Urinary bladder (tissue), 4 donors: Measurements from ENCODE around the gene MAGEE2. TPM values are rescaled to one million over a fixed set of nuclear protein-coding genes. Genes with fewer than 3 reads are reported as not detected.
"Not testable (repeated sequence)": the region's sequence is repeated elsewhere in the genome, so short reads cannot be mapped to it uniquely, and the experiment has no call there.

ENCODE experiments used
- DNase-seq: peaks from one replicate; pipeline ENCODE4 v3.0.0-alpha.2; 2015; ENCODE audit errors: extremely low spot score
- H3K27ac ChIP-seq: one replicate; pipeline ENCODE4 v1.5.1; 2013; ENCODE audit warnings: low read depth, mild to moderate bottlenecking, moderate library complexity
- H3K36me3 ChIP-seq: one replicate; pipeline ENCODE4 v1.6.1; 2013; ENCODE audit warnings: mild to moderate bottlenecking, moderate library complexity; ENCODE audit not compliant: insufficient read depth
- H3K4me1 ChIP-seq: one replicate; pipeline ENCODE4 v1.6.1; 2013; ENCODE audit warnings: mild to moderate bottlenecking, moderate library complexity; ENCODE audit not compliant: insufficient read depth
- H3K4me3 ChIP-seq: one replicate; pipeline ENCODE4 v1.5.1; 2013; ENCODE audit warnings: low read depth, low read length
- whole genome bisulfite sequencing: extraction: QIAGEN DNeasy Blood & Tissue Kit; methylation state at CpG from one replicate; pipeline ENCODE4 v1.1.7; 2013; 5-methylcytosine and 5-hydroxymethylcytosine counted together
- polyA plus RNA-seq: library from polyadenylated mRNA; stranded (reverse); fragments of 200-250 nt; gene quantifications from one replicate; pipeline ENCODE4 v1.2.3, GENCODE V29; 2013
- total RNA-seq: library from RNA; depleted of rRNA; stranded (reverse); fragments of >200 nt; gene quantifications from one replicate; pipeline ENCODE4 v1.2.3, GENCODE V29; 2014
- donor health status: healthy with polysubstance abuse.
- donor health status: healthy.

The MAGEE2 gene, protein sequence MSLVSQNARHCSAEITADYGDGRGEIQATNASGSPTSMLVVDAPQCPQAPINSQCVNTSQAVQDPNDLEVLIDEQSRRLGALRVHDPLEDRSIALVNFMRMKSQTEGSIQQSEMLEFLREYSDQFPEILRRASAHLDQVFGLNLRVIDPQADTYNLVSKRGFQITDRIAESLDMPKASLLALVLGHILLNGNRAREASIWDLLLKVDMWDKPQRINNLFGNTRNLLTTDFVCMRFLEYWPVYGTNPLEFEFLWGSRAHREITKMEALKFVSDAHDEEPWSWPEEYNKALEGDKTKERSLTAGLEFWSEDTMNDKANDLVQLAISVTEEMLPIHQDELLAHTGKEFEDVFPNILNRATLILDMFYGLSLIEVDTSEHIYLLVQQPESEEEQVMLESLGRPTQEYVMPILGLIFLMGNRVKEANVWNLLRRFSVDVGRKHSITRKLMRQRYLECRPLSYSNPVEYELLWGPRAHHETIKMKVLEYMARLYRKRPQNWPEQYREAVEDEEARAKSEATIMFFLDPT
- total RNA-seq (0.74 TPM), polyA plus RNA-seq (0.35 TPM)

DNA sequence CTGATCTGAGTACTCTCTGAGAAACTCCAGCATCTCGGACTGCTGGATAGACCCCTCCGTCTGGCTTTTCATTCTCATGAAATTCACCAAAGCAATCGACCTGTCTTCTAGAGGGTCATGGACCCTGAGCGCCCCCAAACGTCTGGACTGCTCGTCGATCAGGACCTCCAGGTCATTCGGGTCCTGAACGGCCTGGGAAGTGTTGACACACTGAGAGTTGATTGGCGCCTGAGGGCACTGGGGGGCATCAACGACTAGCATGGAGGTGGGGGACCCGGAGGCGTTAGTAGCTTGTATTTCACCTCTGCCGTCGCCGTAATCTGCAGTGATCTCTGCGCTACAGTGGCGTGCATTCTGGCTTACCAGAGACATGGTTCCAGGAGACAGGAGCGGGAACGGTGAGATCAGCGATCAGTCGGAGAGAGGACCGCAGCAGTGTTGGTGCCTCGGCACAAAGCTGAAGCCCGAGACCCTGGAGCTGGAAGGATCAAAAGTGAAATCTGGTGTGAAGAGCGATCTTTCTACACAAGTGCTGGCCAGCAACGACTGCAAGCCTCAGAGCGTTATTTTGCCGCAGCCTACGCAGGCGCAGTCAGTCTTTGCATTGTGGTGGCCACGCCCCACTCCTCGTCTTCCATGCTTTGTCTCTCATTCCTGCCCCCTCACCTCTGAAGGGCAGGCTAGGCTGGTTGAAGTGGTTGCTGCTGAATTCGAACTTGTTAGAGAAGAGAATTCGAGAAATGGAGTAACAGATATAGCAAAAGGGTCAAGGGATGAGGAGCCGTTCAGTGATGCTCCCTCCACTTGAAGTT, at the start of gene MAGEE2:
TSS of gene MAGEE2 (minus strand) at position 575 of the 812 bp plus-strand sequence. CDS start at position 372, 203 bp downstream.
- H3K36me3 ChIP-seq = no peaks in the 10 kb centered on the region
- no peak within 1 kb of the TSS for H3K27ac ChIP-seq
- no peaks in the 10 kb centered on the region for H3K4me1 ChIP-seq
- 18% methylated on average over 36 of the region's 36 CpGs for WGBS
- no peak for DNase-seq
- H3K4me3 ChIP-seq = no peak within 1 kb of the TSS

DNA sequence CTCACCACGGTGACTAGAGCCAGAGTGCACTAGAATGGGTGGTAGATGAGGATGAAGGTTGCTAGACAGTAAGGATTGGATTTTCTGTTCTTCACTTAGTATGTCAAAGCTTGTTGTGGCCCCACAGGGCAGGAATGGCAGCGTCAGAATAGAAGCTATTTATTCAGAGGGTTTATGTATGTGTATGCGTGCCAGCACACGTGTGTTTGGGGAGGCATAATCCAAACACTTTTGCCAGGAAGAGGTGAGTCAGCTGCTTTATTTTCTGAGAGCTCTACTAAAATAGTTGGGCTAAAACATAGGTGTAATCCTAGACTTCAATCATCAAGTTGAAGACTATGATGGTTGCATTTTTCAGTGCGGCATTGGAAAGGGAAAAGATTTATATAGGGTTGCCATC, 1.2 kb upstream of the MAGEE2 start:
- 79% methylated on average over 5 of the region's 5 CpGs for WGBS
- Histone ChIP-seq H3K4me1 (no peaks in the 10 kb centered on the region), H3K36me3 (no peaks in the 10 kb centered on the region), H3K27ac (no peak overlapping the region), H3K4me3 (no peak overlapping the region)
- DNase-seq = no peak

DNA sequence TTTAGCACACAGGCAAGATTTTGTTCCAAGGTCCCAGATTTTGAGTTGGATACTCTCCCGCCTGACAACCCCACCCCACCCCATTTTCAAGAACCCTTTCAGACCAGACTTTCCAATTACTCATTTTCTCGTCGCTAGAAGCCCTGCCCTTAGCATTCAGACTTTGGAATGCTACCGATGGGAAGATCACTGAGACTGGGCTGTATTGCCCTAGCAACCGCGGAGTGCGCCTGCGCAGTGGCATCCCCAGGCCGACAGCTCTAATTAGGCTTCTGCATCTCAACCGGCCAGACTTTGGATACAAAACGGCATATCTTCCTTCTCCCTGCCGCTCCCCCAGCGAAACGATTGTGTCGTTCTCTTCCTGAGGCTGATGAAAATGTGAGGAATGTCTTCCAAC, 3.4 kb downstream of the MAGEE2 start:
- WGBS = 23% methylated on average over 15 of the region's 15 CpGs
- Histone ChIP-seq H3K36me3 (no peaks in the 10 kb centered on the region), H3K4me3 (no peak overlapping the region), H3K4me1 (no peaks in the 10 kb centered on the region), H3K27ac (no peak overlapping the region)
- no peak for DNase-seq

DNA sequence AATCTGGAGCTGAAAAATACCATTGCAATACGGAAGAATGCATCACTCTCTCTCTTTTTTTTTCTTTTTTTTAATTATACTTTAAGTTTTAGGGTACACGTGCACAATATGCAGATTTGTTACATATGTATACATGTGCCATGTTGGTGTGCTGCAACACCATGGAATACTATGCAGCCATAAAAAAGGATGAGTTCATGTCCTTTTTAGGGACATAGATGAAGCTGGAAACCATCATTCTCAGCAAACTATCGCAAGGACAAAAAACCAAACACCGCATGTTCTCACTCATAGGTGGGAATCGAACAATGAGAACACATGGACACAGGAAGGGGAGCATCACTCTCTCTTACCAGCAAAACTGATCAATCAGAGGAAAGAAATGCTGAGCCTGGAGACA, 17.0 kb downstream of the MAGEE2 start:
- not testable (repeated sequence) for DNase-seq, H3K27ac ChIP-seq, H3K4me3 ChIP-seq, H3K36me3 ChIP-seq, H3K4me1 ChIP-seq
- 86% methylated on average over 4 of the region's 5 CpGs for WGBS

DNA sequence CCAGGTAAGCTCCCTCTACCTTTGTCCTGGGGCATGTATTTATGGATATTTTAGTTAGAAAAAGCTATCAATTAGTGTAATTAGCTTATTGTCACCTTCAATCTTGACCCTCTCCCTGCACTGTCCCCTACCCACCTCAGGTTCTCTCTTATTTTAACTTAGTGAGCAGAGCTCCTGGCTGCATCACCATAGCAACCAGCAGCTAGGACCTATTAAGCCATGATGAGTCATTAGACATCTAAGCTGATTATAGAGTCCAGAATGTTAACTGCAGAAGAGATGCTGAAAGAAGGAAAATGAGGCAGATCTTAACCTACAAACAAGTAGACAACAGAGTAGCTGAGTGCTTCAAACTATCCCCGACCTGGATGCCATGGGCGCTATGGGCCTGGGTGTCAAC, 36.6 kb downstream of the MAGEE2 start:
- no peaks in the 10 kb centered on the region for H3K4me1 ChIP-seq
- no peak for DNase-seq
- no peak overlapping the region for H3K4me3 ChIP-seq
- 93% methylated on average over 2 of the region's 2 CpGs for WGBS
- H3K27ac ChIP-seq = no peak overlapping the region
- no peaks in the 10 kb centered on the region for H3K36me3 ChIP-seq

DNA sequence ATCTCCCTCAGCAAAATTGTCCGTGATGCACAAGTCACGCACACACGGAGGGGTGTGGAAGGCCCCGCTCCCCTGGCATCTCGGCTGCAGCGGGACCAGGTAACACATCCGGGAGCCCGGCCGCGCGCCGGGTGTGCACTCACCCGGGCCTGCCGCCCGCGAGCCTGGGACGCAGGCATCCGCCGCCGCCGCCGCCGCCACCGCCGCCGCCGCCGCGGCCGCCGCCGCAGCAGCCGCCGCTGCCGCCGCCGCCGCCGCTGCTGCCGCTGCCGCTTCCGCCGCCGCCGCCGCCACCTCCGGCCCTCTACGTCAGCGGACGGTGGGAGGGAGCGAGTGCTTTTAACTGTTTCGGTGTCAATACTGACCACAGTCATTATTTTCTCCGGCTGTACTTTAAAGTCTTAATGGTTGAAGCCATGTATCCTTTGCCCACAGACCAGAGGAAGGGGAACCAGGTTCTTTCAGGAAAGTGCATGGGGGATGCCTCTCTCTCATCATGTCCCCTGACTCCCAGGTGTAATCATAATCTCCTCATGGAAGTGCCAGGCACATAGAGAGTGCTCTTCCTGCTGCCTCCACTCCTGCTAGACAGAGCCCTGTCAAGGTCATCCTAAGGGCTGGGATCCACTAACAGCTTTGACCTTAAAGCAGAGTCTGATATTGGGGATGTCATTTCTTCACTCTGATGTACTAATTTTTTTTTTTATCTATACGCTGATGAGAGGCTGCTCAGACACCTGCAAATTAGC, 38.0 kb downstream of the MAGEE2 start:
- Histone ChIP-seq H3K4me3 (peak overlapping the region; percentile 60), H3K4me1 (no peaks in the 10 kb centered on the region), H3K36me3 (no peaks in the 10 kb centered on the region), H3K27ac (no peak overlapping the region)
- DNase-seq = no peak
- WGBS = 10% methylated on average over 52 of the region's 54 CpGs
